Islet precursor cell (in vitro differentiated cells): ENCODE data around the gene FRMD8.

Experiments used
- DNase-seq: peaks from one replicate; pipeline ENCODE4 v3.0.0-alpha.2; 2018

FRMD8 gene

DNA sequence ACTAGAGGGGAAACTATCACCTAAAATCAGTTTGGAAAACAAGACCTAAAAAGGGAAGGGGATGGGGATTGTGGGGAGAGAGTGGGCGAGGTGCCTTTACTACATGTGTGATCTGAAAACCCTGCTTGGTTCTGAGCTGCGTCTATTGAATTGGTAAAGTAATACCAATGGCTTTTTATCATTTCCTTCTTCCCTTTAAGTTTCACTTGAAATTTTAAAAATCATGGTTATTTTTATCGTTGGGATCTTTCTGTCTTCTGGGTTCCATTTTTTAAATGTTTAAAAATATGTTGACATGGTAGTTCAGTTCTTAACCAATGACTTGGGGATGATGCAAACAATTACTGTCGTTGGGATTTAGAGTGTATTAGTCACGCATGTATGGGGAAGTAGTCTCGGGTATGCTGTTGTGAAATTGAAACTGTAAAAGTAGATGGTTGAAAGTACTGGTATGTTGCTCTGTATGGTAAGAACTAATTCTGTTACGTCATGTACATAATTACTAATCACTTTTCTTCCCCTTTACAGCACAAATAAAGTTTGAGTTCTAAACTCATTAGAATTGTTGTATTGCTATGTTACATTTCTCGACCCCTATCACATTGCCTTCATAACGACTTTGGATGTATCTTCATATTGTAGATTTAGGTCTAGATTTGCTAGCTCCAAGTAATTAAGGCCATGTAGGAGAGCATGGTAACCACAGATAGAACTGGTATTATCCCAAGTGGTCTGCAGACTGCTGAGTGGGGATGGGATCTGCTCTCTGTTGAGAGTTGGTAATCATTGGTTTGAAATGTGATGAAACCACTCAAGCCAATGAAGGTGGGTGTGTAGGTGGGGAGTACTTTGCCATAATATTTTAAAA lies 39.8 kb downstream of the FRMD8 start:
- peak; percentile 15 for DNase-seq

DNA sequence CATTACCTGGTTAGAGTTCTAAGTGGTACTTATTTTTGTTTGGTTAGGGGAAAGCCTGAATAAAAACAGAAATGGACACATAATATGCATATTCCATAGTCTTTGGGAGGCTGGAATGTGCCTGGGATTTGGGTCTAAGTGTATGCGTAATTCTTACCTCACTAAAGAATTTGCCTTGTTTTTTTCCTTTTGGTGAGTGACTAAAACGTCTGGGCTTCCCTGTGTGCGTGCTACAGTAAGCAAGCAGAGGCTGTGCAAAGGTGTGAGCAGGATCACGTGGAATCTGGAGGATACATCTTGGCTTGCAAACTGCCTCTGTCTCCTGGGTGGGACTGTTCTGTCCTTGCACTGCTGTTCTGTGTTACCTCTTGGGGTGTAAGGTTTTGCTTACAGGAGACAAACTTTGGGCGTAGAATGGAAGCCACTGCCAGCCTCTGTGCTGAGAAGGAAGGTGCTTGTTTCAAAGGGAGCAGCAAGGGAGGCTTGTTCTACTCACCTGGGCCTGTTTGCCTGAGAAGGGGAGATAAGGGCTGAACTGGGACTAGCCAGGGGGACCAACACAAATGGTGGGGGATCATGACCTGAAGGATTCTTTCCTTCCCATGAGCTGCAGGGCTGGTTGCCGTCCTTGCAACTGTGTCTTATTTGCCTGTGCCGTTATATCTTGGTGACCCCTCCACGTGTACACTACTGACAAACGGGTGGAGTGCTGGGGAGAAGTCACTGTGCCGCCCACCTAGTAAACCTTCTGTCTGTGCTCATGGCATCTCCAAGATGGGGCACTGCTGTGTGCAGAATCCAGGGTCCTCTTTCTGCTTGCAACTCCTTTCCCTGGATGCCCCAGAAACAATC lies 40.6 kb downstream of the FRMD8 start:
- peak; percentile 78 for DNase-seq

DNA sequence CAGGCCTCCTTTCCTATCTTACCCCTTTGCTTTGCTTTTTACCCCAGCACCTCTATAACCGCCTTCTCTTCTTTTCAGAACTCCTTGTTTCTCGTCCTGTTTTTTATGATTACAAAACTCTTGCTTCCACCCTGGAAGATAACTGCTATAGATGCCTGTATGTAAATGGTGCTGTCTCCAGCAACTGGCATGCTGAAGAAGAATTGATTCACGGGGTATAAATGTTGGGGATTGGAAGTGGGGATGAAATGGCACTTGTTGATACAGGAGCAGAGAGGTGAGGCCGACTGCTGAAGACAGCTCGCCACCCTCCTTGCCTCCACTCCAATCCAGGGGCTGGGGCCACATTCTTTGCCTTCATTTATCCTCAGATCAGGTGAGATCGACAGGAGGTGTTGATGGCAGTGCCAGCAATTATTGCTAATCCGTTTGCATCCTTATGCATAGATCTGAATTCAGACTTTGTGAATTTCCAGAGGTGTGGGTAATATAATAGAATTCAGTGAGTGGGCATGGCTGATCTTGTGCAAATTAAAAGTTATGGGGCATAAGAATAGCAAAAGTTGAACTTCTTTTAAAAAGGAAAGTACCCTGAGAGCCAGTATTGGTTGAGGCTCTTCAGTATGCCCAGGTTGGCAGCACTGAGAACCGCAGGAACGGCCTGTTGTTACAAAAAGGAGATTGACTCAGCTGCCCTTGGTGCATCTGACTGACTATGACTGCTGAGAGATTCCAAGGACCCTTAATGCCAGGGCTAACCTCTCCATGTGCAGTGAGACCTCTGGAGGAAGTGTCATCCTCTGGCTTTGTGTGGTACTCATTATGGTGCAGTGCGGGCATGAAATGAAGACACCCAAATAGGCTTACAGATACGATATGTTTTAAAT lies 41.5 kb downstream of the FRMD8 start:
- peak; percentile 70 for DNase-seq

DNA sequence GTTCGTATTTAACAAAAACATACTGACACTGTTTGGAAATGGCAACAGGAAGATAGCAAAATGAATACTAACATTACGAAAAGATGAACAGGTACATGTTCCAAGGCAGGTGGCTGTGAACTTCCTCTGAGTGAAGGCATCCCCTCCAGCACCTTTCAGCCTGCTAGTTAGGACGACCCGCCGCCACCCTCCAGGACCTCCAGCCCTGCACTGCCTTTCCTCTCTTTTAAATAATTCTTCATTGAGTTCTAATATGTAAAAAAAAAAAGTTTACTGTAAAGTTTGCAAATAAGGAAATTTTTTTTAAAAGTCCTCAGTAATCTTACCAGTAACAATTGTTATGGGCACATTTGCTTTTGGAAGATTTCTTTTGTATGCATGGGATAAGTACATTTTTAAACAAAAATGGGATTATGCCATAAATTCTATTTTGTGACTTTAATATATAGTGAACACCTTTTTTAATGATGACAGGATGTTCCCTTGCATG lies 42.2 kb downstream of the FRMD8 start:
- no peak for DNase-seq

DNA sequence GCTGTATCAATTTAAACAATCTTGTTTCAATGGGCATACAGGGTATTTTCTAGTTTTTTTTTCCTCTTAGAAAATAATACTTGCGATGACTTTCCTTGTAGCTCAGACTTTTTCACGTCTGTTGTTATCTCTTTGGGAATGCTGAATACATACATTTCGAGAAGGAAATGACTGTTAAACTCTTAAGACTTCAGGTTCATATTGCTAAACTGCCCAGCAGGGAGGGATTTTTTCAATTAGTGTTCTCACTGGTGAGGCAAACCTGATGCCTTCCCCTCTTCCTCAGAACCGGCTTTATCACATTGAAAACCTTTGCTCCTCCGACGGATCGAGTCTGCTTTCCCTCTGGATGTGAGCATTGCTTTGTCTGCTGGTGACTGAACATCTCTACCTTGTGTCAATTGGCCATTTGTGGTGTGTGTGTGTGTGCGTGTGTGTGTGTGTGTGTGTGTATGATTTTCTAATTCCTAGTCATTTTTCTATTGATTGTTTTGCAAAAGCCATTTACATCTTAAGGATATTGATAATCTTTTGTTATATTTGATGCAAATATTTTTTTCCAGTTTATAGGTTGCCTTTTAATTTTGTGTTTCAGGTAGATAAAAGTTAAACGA lies 42.7 kb downstream of the FRMD8 start:
- no peak for DNase-seq

DNA sequence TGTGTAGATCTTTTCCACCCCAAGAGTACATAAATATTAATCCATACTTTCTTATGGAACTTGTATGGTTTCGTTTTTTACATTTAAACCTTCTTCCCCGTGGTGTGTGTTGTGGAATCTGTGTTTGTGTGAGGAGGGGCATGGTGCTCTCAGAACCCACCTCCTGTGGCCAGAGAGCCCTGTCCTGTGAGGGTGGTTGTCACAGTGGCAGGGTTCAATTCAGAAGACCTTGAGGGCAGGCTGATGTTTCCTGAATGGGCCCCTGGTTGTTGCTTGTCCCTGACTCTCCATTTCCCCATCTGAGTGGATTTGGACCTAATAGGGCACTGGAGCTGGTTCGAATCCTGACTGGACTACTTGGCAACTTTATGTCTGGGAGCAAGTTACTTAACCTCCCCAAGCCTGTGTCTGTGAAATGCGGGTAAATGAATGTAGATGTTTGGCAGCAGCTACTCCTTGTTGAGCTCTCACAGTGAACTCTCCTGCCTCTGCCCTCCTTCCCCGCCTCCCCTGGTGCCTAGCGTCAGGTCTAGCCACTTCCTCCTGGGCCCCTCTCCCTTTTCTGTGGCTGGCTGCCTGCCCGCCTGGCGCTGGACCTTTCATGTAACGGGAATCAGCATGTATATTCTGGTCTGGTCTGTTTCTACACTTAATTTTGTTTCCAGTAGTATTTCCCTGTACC lies 43.4 kb downstream of the FRMD8 start:
- DNase-seq: peak; percentile 79

DNA sequence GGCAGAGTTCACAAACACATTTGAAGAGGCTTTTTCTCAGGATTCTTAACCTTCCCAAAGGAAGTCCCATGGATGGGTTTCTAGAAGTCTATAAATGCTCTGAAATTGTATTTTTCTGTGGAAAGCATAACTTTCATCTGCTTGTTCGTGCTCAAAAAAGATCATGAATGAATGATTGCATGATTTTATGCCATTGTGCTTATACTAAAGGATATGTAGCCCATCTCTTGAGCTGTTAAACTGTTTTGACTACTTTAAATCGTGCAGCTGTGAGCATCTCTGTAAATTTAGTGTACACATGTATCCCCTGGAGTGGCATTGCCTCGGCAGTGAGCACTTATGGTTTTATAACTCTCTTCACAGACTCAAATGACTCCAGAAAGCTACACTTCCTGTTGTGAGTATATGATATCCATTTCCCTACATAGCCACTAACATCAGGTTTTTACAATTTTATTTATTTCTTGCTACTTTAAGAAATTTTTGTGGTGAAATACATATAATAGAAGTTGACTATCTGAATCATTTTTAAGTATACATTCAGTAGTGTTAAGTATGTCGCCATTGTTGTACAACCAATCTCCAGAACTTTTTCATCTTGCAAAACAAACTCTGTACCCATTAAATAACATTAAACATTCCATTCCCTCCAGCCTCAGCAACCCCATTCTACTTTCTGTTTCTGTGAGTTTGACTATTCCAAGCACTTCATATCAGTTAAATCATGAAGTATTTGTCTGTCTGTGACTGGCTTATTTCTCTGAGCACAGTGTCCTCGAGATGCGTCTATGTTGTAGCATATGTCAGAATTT lies 44.2 kb downstream of the FRMD8 start:
- no peak for DNase-seq

DNA sequence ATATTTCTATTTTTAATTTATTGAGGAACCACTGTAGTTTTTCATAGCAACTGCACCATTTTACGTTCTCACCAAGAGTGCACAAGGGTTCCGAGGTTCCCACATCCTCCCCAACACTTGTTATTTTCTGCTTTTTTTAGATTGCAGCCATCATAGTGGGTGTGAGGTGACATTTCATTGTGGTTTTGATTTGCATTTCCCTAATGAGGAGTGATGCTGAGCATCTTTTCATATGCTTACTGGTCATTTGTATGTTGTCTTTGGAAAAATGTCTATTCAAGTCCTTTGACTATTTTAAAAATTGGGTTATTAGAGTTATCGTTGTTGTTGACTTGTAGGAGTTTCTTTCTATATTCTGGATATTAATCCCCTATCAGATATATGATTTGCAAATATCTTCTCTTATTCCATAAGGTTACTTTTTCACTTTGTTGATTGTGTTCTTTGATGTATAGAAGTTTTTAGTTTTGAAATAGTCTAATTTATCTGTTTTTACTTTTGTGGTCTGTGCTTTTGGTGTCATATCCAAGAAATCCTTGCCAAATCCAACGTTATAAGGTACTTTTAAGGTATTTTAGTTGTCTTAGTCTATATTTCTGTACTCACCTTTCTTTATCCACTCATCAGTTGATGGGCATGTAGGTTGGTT lies 45.1 kb downstream of the FRMD8 start:
- no peak for DNase-seq

DNA sequence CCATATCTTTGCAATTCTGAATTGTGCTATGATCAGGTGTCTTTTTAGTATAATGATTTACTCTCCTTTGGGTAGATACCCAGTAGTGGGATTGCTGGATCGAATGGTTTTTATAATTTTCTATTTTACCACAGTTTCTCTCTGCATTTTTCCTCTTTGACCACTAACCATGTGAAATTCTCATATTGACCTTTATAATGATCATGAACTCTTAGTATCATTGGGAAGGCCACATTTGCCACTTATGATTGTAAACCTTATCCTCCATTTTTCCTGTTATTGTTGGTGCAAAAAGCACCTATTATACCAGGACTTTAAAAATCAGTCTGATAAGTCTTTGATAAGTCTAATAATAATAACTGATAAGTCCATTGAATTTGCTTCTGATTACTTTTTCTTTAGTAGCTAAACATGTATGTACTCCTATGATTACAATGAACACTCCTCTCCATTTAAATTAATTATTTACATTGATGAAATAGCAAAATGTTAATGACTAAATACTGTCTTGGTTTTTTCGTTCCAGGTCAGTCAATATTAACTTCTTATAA lies 45.7 kb downstream of the FRMD8 start:
- no peak for DNase-seq

DNA sequence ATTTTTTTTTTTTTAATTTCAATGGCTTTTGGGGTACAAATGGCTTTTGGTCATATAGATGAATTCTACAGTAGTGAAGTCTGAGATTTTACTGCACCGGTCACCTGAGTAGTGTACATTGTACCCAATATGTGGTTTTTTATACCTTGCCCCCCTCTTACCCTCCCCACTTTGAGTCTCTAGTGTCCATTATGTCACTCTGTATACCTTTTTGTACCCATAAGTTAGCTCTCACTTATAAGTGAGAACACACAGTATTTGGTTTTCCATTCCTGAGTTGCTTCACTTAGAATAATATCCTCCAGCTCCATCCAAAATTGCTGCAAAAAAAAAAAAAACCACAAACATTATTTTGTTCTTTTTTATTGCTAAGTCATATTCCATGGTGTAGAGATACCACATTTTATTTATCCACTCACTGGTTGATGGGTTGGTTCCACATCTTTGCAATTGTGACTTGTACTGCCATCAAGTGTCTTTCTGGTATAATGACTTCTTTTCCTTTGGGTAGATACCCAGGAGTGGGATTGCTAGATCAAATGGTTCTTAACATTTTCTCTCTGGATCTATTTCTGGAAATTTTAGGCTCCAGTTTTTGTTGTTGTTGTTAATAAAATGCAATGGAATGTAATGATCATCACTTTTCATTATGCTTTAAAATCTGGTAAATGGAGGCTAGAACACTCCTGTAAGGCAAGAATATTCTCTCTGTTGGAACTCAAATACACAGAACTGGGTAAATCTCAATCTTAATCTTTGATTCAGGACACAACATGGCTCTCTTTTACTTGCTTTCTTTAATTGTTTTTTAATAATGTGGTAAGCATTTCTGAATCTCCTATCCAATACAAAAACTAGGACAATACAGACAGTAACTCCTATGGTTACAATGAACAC lies 46.5 kb downstream of the FRMD8 start:
- peak; percentile 20 for DNase-seq

DNA sequence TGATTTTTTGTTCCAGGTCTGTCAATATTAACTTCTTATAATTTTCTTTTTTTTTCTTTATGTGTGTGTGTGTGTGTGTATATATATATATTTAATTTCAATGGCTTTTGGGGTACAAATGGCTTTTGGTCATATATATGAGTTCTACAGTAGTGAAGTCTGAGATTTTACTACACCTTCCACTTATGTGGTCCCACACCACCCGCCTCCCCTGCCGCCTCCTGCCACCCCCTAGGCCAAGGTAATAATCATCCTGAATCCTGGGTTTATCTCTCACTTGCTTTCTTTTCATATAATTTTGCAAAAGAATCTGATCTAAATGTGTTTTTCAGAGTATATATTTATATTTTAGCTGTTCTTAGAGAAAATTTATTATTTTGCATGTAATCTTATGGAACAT lies 47.2 kb downstream of the FRMD8 start:
- DNase-seq: peak; percentile 4

DNA sequence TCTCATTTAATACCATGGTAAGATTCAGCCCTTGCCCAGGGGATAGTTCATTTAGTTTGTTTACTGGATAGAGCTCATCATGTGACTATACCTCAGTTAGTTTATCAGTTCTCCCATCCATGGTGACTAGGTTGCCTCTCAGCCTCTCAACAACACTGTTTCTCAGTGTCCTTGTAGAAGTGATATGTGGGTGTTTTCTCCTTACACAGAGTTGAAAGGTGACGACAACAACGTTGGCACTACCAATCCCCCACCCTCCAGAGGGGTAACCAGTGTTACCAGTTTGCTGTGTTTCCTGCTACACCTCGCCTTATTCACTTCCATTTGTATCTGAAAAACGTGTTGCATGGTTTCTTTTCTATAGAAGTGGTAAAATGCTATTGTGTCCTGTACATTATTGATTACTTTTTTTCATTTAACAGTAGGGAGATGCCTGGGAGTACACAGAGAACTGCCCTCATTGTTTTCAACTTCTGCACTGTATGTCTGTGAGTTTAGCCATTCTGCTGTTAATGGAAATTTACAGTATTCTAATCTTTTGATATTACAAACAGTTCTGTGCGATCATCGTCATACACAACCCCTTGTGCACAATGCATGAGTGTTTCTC lies 47.7 kb downstream of the FRMD8 start:
- DNase-seq: peak; percentile 23

DNA sequence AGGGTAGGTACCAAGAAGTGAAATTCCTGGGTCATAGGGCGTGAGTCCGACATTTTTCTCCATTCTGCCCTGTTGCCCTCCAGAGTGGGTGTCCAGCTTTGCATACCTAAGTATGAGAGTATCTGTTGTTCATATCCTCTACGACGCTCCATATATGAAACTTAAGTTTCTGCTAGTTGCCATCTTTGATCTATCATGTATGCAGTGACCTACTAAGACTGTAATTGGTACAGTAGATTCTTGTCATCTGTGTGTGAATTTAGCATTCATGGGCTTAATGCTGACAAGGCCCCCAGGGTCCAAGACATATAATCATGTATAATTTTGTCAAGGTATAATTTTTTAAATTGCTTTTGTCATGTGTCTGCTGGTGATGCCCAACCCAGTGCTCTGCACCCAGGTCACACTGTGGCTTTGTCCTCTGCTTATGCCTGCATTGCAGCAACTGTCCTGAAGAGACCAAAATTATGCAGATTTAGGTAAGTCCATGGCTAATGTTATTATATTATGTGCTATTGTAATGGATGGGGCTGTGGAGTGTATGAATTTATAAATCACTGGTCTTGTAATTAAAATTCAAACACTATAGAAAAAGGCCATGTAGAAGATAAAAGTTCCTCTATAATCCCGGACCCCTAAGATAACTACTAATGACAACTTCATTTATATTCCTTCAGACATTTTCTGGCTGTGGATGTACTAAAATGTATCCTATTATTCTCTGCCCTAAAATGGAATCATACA lies 48.4 kb downstream of the FRMD8 start:
- DNase-seq: peak; percentile 9

DNA sequence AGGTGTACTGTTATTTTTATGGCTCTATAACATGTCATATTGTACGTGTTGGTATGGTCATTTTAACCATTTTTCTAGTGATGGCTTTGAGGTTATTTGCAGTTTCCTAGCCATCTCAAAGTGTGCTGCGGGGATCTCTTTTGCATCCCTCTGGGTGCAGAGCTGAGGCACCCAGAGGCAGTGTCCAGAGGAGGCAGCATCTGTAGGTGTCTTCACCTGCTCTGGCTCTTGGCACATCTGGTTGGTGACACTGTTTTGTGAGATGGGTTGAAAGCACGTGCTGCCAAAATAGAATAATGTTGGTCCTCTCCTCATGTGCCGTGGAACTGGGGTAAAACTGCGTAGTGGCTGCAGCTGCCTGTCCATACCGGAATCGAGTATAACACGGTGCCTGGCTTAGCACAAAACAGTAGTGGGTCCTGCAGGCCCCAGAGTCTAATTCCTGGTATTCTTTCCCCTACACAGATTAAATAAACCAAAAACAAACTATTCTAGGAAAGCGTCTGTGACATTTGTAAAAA lies 49.0 kb downstream of the FRMD8 start:
- DNase-seq: no peak

DNA sequence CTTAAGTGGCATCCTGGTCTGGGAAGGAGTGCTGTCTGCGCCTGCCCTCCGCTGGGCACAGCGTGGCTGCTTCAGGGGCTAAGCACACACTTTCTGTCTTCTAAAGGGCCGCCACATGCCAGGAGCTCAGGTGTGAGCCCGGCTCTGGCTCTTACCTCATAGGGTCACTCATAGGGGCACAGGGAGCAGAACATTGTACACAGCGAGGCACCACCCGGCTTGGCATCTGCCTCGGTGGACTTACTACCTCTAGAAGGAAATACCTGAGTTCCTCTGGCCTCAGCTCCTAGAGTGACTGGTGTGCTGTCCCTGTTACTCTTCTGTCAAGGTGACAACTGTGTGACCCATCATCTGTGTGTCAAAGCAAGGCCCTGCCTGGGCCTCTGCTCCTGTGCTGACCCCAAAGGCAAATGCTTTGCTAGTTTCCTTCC lies 49.6 kb downstream of the FRMD8 start:
- DNase-seq: peak; percentile 56

DNA sequence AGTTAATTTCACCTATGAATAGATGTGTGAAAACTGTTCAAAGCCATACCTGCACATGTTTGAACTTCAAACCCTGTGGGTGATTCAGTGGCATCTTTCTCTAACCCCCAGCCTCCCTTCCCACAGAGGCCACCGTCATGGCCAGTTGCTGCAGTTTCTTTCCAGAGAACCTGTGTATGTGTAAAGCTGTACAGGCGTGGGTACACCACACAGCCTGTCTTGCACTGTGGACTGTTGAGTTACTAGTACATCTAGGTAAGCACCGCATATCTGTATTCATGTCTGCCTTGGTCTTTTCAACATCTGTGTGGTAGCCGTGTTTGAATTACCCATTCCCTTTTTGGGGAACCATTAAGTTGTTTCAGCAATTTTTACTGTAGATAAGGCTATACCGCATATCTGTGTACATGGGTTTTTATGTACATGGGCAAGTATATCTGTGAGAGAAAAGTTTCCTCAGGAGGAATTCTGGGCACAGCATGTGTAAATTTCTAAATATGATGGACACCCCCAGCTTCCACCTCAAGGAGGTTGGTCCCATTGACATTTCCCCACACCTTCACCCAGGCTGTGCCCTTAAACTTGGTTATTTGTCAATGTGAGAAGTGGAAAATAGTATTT lies 50.1 kb downstream of the FRMD8 start:
- peak; percentile 51 for DNase-seq
